ENCODE measurements around the gene TRMT10C. TPM values are rescaled to one million over a fixed set of nuclear protein-coding genes. Genes with fewer than 3 reads are reported as not detected.

The TRMT10C gene
- total and polyA plus RNA-seq, 9 of the 15 experiments (the other 6 are each of a cell fraction or from before 2014, with no cell fraction given) = 48.6 to 106 (median 63.9) TPM

DNA sequence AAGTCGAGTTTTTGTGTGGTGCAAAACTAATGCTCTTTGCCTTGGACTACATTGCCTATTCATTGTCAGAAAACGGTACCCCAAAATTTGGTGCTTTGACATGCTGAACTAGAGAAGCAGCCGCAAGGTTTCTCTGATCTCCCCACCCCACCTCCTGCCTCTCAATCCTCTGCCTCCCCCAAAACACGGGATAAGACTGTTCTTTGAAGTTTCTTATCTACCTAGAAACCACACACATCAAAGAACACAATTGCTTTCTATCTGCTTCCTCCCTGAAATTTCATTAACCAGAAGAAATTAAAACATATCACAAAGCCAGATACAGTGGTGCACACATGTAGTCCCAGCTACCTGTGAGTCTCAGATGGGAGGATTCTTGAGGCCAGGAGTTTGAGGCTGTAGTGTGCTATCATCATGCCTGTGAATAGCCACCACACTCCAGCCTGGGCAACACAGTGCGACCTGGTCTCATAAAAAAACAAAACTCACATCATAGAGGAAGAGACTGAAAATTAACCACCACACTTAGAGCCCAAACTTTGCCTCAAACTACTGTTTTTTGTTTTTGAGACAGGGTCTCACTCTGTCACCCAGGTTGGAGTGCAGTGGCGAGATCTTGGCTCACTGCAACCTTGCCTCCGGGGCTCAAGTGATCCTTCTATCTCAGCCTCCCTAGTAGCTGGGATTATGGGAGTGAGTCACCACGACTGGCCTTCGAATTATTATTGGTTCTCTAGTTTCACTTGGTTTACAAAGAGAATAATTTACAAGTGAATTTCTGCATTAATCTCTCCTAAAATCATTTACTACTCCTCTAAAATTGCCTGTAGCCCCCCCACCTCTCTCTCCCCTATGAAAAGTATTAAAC is 9.6 kb downstream of the TRMT10C start:
- H3K4me2 ChIP-seq (ENCODE audit: insufficient read depth, low read length) = peak overlapping the region; percentile 10; the same call in 1 of the 2 replicates

More for the DNA sequence above, 9.6 kb downstream of the TRMT10C start:
- H3K4me3 ChIP-seq = no peak overlapping the region
- peaks cover 44% of the 10 kb centered on the region for H3K79me2 ChIP-seq (ENCODE audit: control insufficient read depth, insufficient read depth, low read length)
- CTCF ChIA-PET (ENCODE audit: low intra/inter-chr PET ratio) = no interaction called here
- no peak for DNase-seq (ENCODE audit: extremely low read depth in 1 of 4, low spot score in 3 of 4)
- 18% methylated on average over 8 of the region's 9 CpGs for WGBS (ENCODE audit: insufficient coverage, low coverage, missing lambda C conversion rate)
- no peak overlapping the region for H3K9ac ChIP-seq (ENCODE audit: insufficient read depth in 1 of 2, low read depth in 2 of 2, low read length in 2 of 2)
- intact Hi-C loops (cut with micrococcal nuclease) = no loop called here
- TF ChIP-seq LEF1 (IDR thresholded peaks at IDR 0.05) (peak; percentile 70; the same call in 1 of the 2 replicates), ZSCAN29 (IDR thresholded peaks at IDR 0.05) (no peak), FOSL1 (tag; conservative IDR thresholded peaks at IDR 0.05) (peak; percentile 57), ZBTB7A (IDR thresholded peaks at IDR 0.05; ENCODE audit: borderline replicate concordance, control insufficient read depth, low read depth, low read length) (no peak), JUND (IDR thresholded peaks at IDR 0.05; ENCODE audit: borderline replicate concordance, low read depth, low read length) (peak; percentile 43), JUND (tag; IDR thresholded peaks at IDR 0.05; ENCODE audit: borderline replicate concordance, low read depth, low read length) (no peak)
- TF ChIP-seq, protein P1, sequence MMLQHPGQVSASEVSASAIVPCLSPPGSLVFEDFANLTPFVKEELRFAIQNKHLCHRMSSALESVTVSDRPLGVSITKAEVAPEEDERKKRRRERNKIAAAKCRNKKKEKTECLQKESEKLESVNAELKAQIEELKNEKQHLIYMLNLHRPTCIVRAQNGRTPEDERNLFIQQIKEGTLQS (IDR thresholded peaks at IDR 0.05) = peak; percentile 48
- TF ChIP-seq, protein P1 (CRISPR knock-in tag; conservative IDR thresholded peaks at IDR 0.05) = no peak
- TF ChIP-seq, protein P2, sequence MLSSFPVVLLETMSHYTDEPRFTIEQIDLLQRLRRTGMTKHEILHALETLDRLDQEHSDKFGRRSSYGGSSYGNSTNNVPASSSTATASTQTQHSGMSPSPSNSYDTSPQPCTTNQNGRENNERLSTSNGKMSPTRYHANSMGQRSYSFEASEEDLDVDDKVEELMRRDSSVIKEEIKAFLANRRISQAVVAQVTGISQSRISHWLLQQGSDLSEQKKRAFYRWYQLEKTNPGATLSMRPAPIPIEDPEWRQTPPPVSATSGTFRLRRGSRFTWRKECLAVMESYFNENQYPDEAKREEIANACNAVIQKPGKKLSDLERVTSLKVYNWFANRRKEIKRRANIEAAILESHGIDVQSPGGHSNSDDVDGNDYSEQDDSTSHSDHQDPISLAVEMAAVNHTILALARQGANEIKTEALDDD (IDR thresholded peaks at IDR 0.05) = peak; percentile 15; the same call in 1 of the 2 replicates
- TF ChIP-seq, protein P3, sequence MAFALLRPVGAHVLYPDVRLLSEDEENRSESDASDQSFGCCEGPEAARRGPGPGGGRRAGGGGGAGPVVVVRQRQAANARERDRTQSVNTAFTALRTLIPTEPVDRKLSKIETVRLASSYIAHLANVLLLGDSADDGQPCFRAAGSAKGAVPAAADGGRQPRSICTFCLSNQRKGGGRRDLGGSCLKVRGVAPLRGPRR (CRISPR knock-in tag; IDR thresholded peaks at IDR 0.05) = no peak
- in situ Hi-C loops (cut with MboI) = loop anchor here (10.0 kb wide), 1 partner anchor 114 kb away; the partner anchor contains the start of gene RPL24
- POLR2A ChIA-PET = interaction anchor here (0.8 to 1.0 kb wide), 2 partner anchors 9 to 59 kb away, joined by 5 read pairs; no protein-coding TSS in a partner anchor
- H3K4me1 ChIP-seq (replicated peaks in 1 of 2; ENCODE audit: control insufficient read depth in 2 of 2, insufficient read depth in 2 of 2, low read length in 2 of 2) = peaks cover 18 to 19% of the 10 kb centered on the region in 2 experiments; a peak in 4 of 5 replicates
- H3K27me3 ChIP-seq (ENCODE audit: control insufficient read depth in 2 of 2, insufficient read depth in 2 of 2, low read length in 2 of 2) = no peaks in the 10 kb centered on the region
- no peaks in the 10 kb centered on the region for H3K9me1 ChIP-seq (ENCODE audit: control insufficient read depth, insufficient read depth, low read length)
- no TSS peak for BruUV-seq (replicated peaks)
- H3K9me3 ChIP-seq (replicated peaks; ENCODE audit: control insufficient read depth, insufficient read depth, low read depth, low read length) = no peaks in the 10 kb centered on the region
- H2AFZ ChIP-seq (ENCODE audit: low read depth, low read length) = peak overlapping the region; percentile 22; the same call in 1 of the 2 replicates
- H3K36me3 ChIP-seq (ENCODE audit: control insufficient read depth, insufficient read depth, low read length) = peaks cover 20% of the 10 kb centered on the region; the same call in 1 of the 3 replicates
- peak; percentile 19 for FAIRE-seq
- H3K27ac ChIP-seq (ENCODE audit: extremely low read depth, low read depth, low read length) = no peak overlapping the region; the same call in 2 of the 3 replicates
- ATAC-seq = no peak
- no peaks in the 10 kb centered on the region for H4K20me1 ChIP-seq (replicated peaks; ENCODE audit: control insufficient read depth, insufficient read depth, low read length)
